Transverse colon (tissue), 4 donors: ENCODE data around the gene CD82. TPM values are rescaled to one million over a fixed set of nuclear protein-coding genes. Genes with fewer than 3 reads are reported as not detected.

Experiments
- DNase-seq: peaks from one replicate; pipeline ENCODE4 v3.0.0-alpha.2; 2019
- H3K27ac ChIP-seq, 4 donors: fragments of 200-600 bp; sonication (generic); 2 replicates each; pipeline ENCODE4 v1.5.1; 2016 to 2018; ENCODE audit warnings: inconsistent platforms in 4 of 4
- H3K27me3 ChIP-seq: fragments of 200-600 bp; sonication (generic); 2 replicates; pipeline ENCODE4 v1.5.1; 2017; ENCODE audit warnings: inconsistent platforms
- H3K36me3 ChIP-seq, 4 donors: fragments of 200-600 bp; sonication (generic); 2 replicates each; pipeline ENCODE4 v1.5.1; 2017 to 2019; ENCODE audit warnings: inconsistent platforms in 4 of 4
- H3K4me1 ChIP-seq, 4 donors: fragments of 200-600 bp; sonication (generic); 2 replicates each; pipeline ENCODE4 v1.5.1; 2017 to 2020; ENCODE audit warnings: inconsistent platforms in 4 of 4
- H3K4me3 ChIP-seq, 4 donors: fragments of 200-600 bp; sonication (generic); 1 replicate in 1 of 4; 2 replicates in 3 of 4; pipeline versions ENCODE4 v1.5.1 to v1.6.1; 2017 to 2019; ENCODE audit warnings: inconsistent platforms in 4 of 4
- H3K9me3 ChIP-seq, 2 donors: fragments of 200-600 bp; sonication (generic); 2 replicates each; pipeline ENCODE4 v1.5.1; 2017 to 2019; ENCODE audit warnings: inconsistent platforms in 2 of 2
- EP300 ChIP-seq: sonication (generic); formaldehyde crosslinking; IDR thresholded peaks from one replicate; pipeline ENCODE4 v1.6.1; 2017; ENCODE audit warnings: antibody characterized with exemption, low read depth
- POLR2A ChIP-seq: fragments of 450-650 bp; IDR thresholded peaks from one replicate; pipeline ENCODE4 v1.6.1; 2016; ENCODE audit warnings: antibody characterized with exemption, mild to moderate bottlenecking, moderate library complexity
- POLR2AphosphoS5 ChIP-seq, 3 donors: sonication (generic); formaldehyde crosslinking; IDR thresholded peaks; one replicate each; pipeline ENCODE4 v1.6.1; 2016; ENCODE audit warnings: antibody characterized with exemption in 3 of 3
- WGBS, 2 donors: methylation state at CpG; one replicate each; pipeline ENCODE4 v1.1.5; 2018; ENCODE audit warnings: low coverage in 1 of 2; 5-methylcytosine and 5-hydroxymethylcytosine counted together
- in situ Hi-C, 4 donors: fragments of 200-750 bp; cut with MboI; loops; one replicate each; pipeline versions ENCODE4 v1.15.0 to v1.15.1; 2017; ENCODE audit warnings: low sequenced_read_pairs in 3 of 4, low pct_ligation_motif_present in 1 of 4, low pct_unique_long_range_greater_than_20kb in 1 of 4
- intact Hi-C: fragments of 100-400 bp; cut with DNase I; formaldehyde crosslinking; loops from one replicate; pipeline ENCODE4 v1.15.1; 2023; ENCODE audit warnings: low total_unique reads
- total RNA-seq, 4 donors: library from RNA; depleted of rRNA; stranded (reverse); fragments of >200 nt; gene quantifications; one replicate each; pipeline ENCODE4 v1.1.0, GENCODE V29; 2016
- TF ChIP-seq, protein P1 (sequence below), 5 experiments: fragments of 200-600 bp in 3 of 5; fragments of 450-650 bp in 2 of 5; sonication (generic) in 3 of 5; IDR thresholded peaks; 1 replicate in 2 of 5; 2 replicates in 3 of 5; pipeline ENCODE4 v1.5.1; 2016 to 2017; ENCODE audit warnings: antibody characterized with exemption in 5 of 5, inconsistent platforms in 3 of 5, mild to moderate bottlenecking in 2 of 5, moderate library complexity in 1 of 5

Gene CD82
- total RNA-seq, 4 donors from 2014 or later: 7.9 to 23.1 (median 14.0) TPM

DNA sequence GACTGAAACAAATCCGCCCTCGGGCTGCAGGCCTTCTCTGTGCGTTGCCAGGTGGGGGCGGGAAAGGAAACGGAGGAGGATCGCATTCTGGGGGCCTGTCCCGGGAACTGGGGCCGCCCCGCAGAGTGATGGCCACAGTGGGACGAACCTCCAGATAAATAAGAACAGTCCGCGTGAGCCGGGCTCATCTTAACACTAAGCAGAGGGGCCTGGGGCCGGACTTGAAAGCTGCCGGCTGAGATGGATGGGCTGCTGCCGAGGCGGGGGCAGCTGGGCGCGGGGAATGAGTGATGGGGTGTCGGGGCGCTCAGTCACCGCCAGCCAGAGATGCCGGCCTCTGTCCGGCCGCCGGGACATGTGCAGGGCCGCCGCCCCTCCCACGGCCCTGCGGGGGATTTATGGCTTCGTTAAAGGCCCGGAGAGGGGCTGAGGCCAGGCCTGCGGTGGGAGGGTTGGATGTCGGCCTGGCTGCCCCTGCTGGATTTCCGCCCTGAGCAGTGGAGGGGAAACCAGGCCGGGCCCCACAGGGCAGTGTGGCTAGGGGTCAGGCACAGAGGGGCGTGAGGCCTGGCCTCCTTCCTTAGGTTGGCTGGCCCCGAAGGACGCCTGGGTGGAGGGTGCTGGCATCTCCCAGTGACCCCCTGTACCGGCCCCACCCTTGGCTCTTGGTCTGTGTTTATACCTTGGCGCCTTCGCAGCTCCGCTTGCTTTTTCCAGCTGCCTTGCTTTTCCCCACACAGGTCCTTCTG, 45.3 kb upstream of the CD82 start:
- TF ChIP-seq POLR2A (no peak), POLR2AphosphoS5 (IDR thresholded peaks at IDR 0.05) (no peak), EP300 (no peak)
- TF ChIP-seq, protein P1, sequence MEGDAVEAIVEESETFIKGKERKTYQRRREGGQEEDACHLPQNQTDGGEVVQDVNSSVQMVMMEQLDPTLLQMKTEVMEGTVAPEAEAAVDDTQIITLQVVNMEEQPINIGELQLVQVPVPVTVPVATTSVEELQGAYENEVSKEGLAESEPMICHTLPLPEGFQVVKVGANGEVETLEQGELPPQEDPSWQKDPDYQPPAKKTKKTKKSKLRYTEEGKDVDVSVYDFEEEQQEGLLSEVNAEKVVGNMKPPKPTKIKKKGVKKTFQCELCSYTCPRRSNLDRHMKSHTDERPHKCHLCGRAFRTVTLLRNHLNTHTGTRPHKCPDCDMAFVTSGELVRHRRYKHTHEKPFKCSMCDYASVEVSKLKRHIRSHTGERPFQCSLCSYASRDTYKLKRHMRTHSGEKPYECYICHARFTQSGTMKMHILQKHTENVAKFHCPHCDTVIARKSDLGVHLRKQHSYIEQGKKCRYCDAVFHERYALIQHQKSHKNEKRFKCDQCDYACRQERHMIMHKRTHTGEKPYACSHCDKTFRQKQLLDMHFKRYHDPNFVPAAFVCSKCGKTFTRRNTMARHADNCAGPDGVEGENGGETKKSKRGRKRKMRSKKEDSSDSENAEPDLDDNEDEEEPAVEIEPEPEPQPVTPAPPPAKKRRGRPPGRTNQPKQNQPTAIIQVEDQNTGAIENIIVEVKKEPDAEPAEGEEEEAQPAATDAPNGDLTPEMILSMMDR (IDR thresholded peaks at IDR 0.05): no peak
- in situ Hi-C loops: no loop called here
- H3K9me3 ChIP-seq: no peaks in the 10 kb centered on the region
- peaks cover 0 to 3% (median 0%) of the 10 kb centered on the region in 4 donors for H3K4me1 ChIP-seq
- H3K27ac ChIP-seq: peak overlapping the region in 1 of 4 donors; percentile 66
- no peak for DNase-seq
- 59 to 90% methylated on average over 8 to 41 of the region's 43 CpGs for WGBS, 2 donors
- H3K4me3 ChIP-seq: no peak overlapping the region
- intact Hi-C loops: no loop called here
- no peaks in the 10 kb centered on the region for H3K36me3 ChIP-seq
- no peaks in the 10 kb centered on the region for H3K27me3 ChIP-seq

DNA sequence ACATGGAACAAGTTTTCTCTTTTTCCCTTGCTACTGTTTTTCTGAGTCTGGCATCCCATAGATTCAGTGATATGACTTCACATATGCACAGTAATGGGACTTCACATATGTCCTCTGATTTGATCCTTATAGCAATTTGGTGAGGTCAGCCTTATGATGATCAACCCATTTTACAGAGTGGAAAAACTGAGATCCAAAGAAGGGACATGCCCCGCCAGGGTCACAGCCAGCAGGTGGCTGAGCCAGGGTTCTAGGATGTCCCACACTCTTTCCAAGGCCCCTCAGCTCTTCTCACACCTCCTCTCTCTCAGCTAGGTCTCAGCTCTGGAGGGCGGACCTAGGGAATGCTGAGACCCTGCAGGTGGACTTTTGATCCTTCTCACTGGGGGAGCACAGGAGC, 44.3 kb upstream of the CD82 start:
- H3K4me3 ChIP-seq: no peak overlapping the region
- H3K27ac ChIP-seq: no peak overlapping the region
- peaks cover 0 to 3% (median 0%) of the 10 kb centered on the region in 4 donors for H3K4me1 ChIP-seq
- H3K9me3 ChIP-seq: no peaks in the 10 kb centered on the region
- in situ Hi-C loops: no loop called here
- intact Hi-C loops: no loop called here
- H3K36me3 ChIP-seq: no peaks in the 10 kb centered on the region
- no peaks in the 10 kb centered on the region for H3K27me3 ChIP-seq
- 88 to 95% methylated on average over 1 to 2 of the region's 2 CpGs for WGBS, 2 donors
- no peak for DNase-seq
- TF ChIP-seq, protein P1 (IDR thresholded peaks at IDR 0.05): no peak
- TF ChIP-seq POLR2A: no peak
- no peak for TF ChIP-seq POLR2AphosphoS5 (IDR thresholded peaks at IDR 0.05)
- no peak for TF ChIP-seq EP300

DNA sequence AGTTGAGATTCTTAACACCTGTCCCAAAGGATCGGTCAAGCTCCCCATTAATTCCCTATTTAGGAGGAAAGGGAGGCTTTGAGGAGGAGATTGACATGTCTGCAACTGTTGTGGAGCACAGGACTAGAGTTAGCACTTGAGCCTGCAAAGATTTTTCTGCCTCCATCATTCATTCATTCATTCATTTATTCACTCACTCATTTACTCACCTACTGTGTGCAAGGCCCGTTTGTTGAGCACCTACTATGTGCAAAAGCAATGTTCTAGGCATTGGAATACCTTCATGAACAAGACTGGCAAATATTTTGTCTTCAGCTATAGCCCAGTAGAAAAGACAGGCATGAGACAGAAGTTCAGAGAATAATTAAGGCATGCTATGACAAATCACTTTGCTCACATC, 43.2 kb upstream of the CD82 start:
- peaks cover 0 to 3% (median 0%) of the 10 kb centered on the region in 4 donors for H3K4me1 ChIP-seq
- H3K9me3 ChIP-seq: no peaks in the 10 kb centered on the region
- intact Hi-C loops: no loop called here
- DNase-seq: no peak
- no peaks in the 10 kb centered on the region for H3K27me3 ChIP-seq
- in situ Hi-C loops: no loop called here
- H3K27ac ChIP-seq: no peak overlapping the region
- 55 to 80% methylated on average over 1 to 2 of the region's 2 CpGs for WGBS, 2 donors
- no peak overlapping the region for H3K4me3 ChIP-seq
- H3K36me3 ChIP-seq: no peaks in the 10 kb centered on the region
- TF ChIP-seq, protein P1 (IDR thresholded peaks at IDR 0.05): no peak
- no peak for TF ChIP-seq POLR2AphosphoS5 (IDR thresholded peaks at IDR 0.05)
- no peak for TF ChIP-seq POLR2A
- TF ChIP-seq EP300: no peak

DNA sequence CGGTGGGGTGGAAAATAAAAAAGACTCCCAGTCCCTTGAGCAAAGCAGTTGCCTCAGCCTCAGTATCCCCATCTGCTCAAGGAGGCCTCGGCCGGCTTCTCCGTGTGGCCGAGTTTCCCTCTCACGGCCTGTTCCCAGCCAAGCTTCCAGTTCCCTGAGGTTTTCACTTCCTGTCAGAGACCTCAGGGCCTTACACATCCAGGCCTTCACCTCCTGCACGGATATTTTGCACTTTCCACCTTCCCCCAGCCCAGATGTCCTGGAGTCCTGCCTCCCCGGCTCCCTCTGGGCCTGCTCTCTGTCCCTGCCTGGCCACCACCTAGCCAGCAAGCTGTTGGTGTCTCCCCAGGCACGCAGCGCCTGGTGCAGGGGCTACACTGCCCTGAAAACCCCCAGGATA, 41.1 kb upstream of the CD82 start:
- in situ Hi-C loops: no loop called here
- Histone ChIP-seq H3K4me1 (peaks cover 0 to 3% (median 0%) of the 10 kb centered on the region in 4 donors), H3K27me3 (no peaks in the 10 kb centered on the region), H3K9me3 (no peaks in the 10 kb centered on the region), H3K36me3 (no peaks in the 10 kb centered on the region), H3K27ac (no peak overlapping the region), H3K4me3 (no peak overlapping the region)
- TF ChIP-seq POLR2AphosphoS5 (IDR thresholded peaks at IDR 0.05) (no peak), POLR2A (no peak), EP300 (no peak)
- TF ChIP-seq, protein P1 (IDR thresholded peaks at IDR 0.05): no peak
- WGBS, 2 donors: 91 to 100% methylated on average over 3 to 10 of the region's 10 CpGs
- intact Hi-C loops: no loop called here
- no peak for DNase-seq
